PFSK-1 (cell line): ENCODE measurements around the gene TLR6.

ENCODE experiments used
- POLR2AphosphoS5 ChIP-seq: IDR thresholded peaks from 2 replicates; pipeline ENCODE4 v1.6.1; 2012; ENCODE audit warnings: low read depth, mild to moderate bottlenecking, control low read depth, low read length, moderate library complexity
- REST ChIP-seq, 2 experiments: IDR thresholded peaks; 2 replicates each; pipeline versions ENCODE4 v1.6.1 to v1.8.0; 2011 to 2012; ENCODE audit warnings: low read depth in 2 of 2, low read length in 2 of 2, control low read depth in 1 of 2, inconsistent platforms in 1 of 2, mild to moderate bottlenecking in 1 of 2, moderate library complexity in 1 of 2; ENCODE audit not compliant: insufficient read depth in 1 of 2
- SIN3A ChIP-seq: IDR thresholded peaks from 2 replicates; pipeline ENCODE4 v1.6.1; 2012; ENCODE audit warnings: mild to moderate bottlenecking, low read length, moderate library complexity, borderline replicate concordance; ENCODE audit not compliant: insufficient read depth

- TF ChIP-seq POLR2AphosphoS5, result no peak
- no peak for TF ChIP-seq REST (IDR thresholded peaks at IDR 0.05; ENCODE audit: insufficient read depth in 1 of 2, low read depth in 2 of 2, low read length in 2 of 2)
- no peak for TF ChIP-seq SIN3A
Measured at GRCh38 chr4:38779790-38780189, 76.8 kb downstream of the TLR6 start.
